CD4-positive, alpha-beta memory T cell (primary cell): ENCODE measurements around the gene ATP8A2. TPM values are rescaled to one million over a fixed set of nuclear protein-coding genes. Genes with fewer than 3 reads are reported as not detected.
A peak's percentile ranks its signal among the peaks of the same experiment; 100 is the strongest.

ENCODE experiments used
- CTCF ChIA-PET: fragments of 350-600 bp; sonication (Branson Sonifier 250); formaldehyde crosslinking; loops from one replicate; lab custom pipeline; 2021; ENCODE audit warnings: inconsistent platforms; ENCODE audit not compliant: partially characterized antibody; lab: Charles Lee
- POLR2A ChIA-PET: fragments of 350-600 bp; sonication (Branson Sonifier 250); formaldehyde crosslinking; loops from one replicate; lab custom pipeline; 2021; ENCODE audit not compliant: partially characterized antibody; lab: Charles Lee
- DNase-seq, 5 donors: peaks; one replicate each; pipeline versions ENCODE4 v3.0.0 to v3.0.0-alpha.2; 2020 to 2022; ENCODE audit warnings: mixed read lengths in 1 of 5
- H3K27ac ChIP-seq: one replicate; pipeline ENCODE4 v1.7.0; 2013; ENCODE audit warnings: low read depth, low read length
- H3K27me3 ChIP-seq: 2 replicates; pipeline ENCODE4 v1.7.0; 2013; ENCODE audit warnings: mild to moderate bottlenecking, low read length, moderate library complexity; ENCODE audit not compliant: insufficient read depth
- H3K36me3 ChIP-seq: 2 replicates; pipeline ENCODE4 v1.7.0; 2013; ENCODE audit warnings: mild to moderate bottlenecking, low read length, moderate library complexity; ENCODE audit not compliant: insufficient read depth
- H3K4me1 ChIP-seq: 2 replicates; pipeline ENCODE4 v1.7.0; 2013; ENCODE audit warnings: mild to moderate bottlenecking, low read length, moderate library complexity; ENCODE audit not compliant: insufficient read depth
- H3K4me3 ChIP-seq, 2 donors: one replicate each; pipeline ENCODE4 v1.7.0; 2013; ENCODE audit warnings: low read length in 2 of 2, mild to moderate bottlenecking in 1 of 2
- H3K9me3 ChIP-seq, 2 donors: one replicate each; pipeline ENCODE4 v1.7.0; 2013; ENCODE audit warnings: low read length in 2 of 2, control low read depth in 1 of 2; ENCODE audit not compliant: control insufficient read depth in 1 of 2
- H3K27ac Mint-ChIP-seq, 7 donors: one replicate each; pipeline ENCODE4 v1.8.0; 2020 to 2021; ENCODE audit warnings: mixed read lengths in 7 of 7, mild to moderate bottlenecking in 6 of 7, inconsistent platforms in 3 of 7, moderate library complexity in 3 of 7
- H3K27me3 Mint-ChIP-seq, 2 donors: one replicate each; pipeline ENCODE4 v1.8.0; 2020 to 2021; ENCODE audit warnings: mixed read lengths in 2 of 2
- H3K36me3 Mint-ChIP-seq, 2 donors: one replicate each; pipeline ENCODE4 v1.8.0; 2020 to 2021; ENCODE audit warnings: mixed read lengths in 2 of 2, inconsistent platforms in 1 of 2, mild to moderate bottlenecking in 1 of 2
- H3K4me1 Mint-ChIP-seq, 4 donors: one replicate each; pipeline ENCODE4 v1.8.0; 2020 to 2021; ENCODE audit warnings: mixed read lengths in 4 of 4, mild to moderate bottlenecking in 1 of 4
- H3K4me3 Mint-ChIP-seq, 8 donors: one replicate each; pipeline ENCODE4 v1.8.0; 2020 to 2021; ENCODE audit warnings: mixed read lengths in 8 of 8, mild to moderate bottlenecking in 7 of 8, moderate library complexity in 6 of 8, inconsistent platforms in 3 of 8
- H3K9me3 Mint-ChIP-seq, 8 donors: one replicate each; pipeline ENCODE4 v1.8.0; 2020 to 2021; ENCODE audit warnings: mixed read lengths in 8 of 8, mild to moderate bottlenecking in 5 of 8, inconsistent platforms in 3 of 8, moderate library complexity in 1 of 8
- intact Hi-C: fragments of 100-400 bp; cut with micrococcal nuclease; formaldehyde crosslinking; loops from one replicate; pipeline ENCODE4 v1.15.1; 2023
- polyA plus RNA-seq, 2 donors: library from polyadenylated mRNA; unstranded; fragments of 300-500 nt; fragmentation: Illumina TruSeq; gene quantifications; one replicate each; pipeline ENCODE4 v1.2.3, GENCODE V29; 2021
- total RNA-seq, 2 experiments: library from RNA; stranded (reverse); gene quantifications; one replicate each; pipeline ENCODE4 v1.2.3, GENCODE V29; 2021

Gene ATP8A2
- total and polyA plus RNA-seq, 4 experiments from 2014 or later: 0.36 to 0.93 (median 0.67) TPM

DNA sequence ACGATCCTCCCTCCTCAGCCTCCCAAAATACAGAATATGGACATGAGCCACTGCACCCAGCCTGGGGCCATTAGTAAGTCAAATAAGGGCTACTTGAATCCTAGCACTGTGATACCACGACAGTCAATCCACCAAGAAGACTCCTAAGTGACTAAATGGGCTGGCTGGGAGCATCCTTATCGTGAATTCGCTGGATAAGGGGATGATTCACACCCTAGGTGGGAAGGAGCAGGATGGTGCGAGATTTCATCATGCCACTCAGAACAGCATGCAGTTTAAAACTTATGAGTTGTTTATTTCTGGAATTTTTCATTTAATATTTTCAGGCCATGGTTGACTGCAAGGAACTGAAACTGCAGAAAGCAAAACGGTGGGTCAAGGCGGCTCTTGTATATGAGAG lies 30.2 kb downstream of the ATP8A2 start:
- Mint-ChIP-seq H3K36me3 (no peaks in the 10 kb centered on the region), H3K27ac (no peak overlapping the region)

DNA sequence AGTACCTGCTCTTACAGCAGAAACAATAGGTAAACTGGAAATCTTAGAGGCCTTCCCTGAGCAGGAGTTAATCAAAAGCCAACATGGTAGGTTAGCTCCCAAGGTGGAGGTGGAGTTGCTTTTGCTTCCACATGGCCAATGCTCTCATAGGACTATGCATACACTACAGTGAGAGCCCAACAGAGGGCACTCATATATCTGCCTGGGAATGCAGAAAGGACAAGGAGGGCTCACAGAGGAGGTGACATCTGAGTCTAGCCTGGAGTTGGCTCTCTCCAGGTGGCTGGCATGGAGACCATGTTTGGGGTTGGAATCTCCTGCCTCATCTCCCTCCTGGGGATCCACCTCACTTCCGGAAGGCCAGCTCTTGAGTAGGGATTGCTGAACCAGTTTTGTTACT lies 34.6 kb downstream of the ATP8A2 start:
- Mint-ChIP-seq H3K36me3 (no peaks in the 10 kb centered on the region), H3K4me1 (no peaks in the 10 kb centered on the region), H3K27me3 (peaks cover 11 to 17% of the 10 kb centered on the region in 2 donors), H3K4me3 (no peak overlapping the region), H3K27ac (no peak overlapping the region), H3K9me3 (peaks cover 0 to 5% (median 0%) of the 10 kb centered on the region in 8 donors)
- H3K36me3 ChIP-seq: no peaks in the 10 kb centered on the region
- H3K4me3 ChIP-seq: no peak overlapping the region
- no peaks in the 10 kb centered on the region for H3K27me3 ChIP-seq
- no peak overlapping the region for H3K27ac ChIP-seq
- intact Hi-C loops: no loop called here
- ChIA-PET POLR2A (no interaction called here), CTCF (no interaction called here)
- no peak for DNase-seq
- H3K4me1 ChIP-seq: no peaks in the 10 kb centered on the region
- H3K9me3 ChIP-seq: no peaks in the 10 kb centered on the region

More for the DNA sequence above, 30.2 kb downstream of the ATP8A2 start:
- Histone ChIP-seq H3K9me3 (no peaks in the 10 kb centered on the region), H3K4me3 (no peak overlapping the region), H3K27me3 (no peaks in the 10 kb centered on the region), H3K27ac (no peak overlapping the region), H3K4me1 (no peaks in the 10 kb centered on the region), H3K36me3 (no peaks in the 10 kb centered on the region)
- POLR2A ChIA-PET: no interaction called here
- intact Hi-C loops: no loop called here
- CTCF ChIA-PET: no interaction called here
- H3K4me1 Mint-ChIP-seq: no peaks in the 10 kb centered on the region
- H3K27me3 Mint-ChIP-seq: peaks cover 14 to 25% of the 10 kb centered on the region in 2 donors
- peaks cover 0 to 2% (median 0%) of the 10 kb centered on the region in 8 donors for H3K9me3 Mint-ChIP-seq
- no peak for DNase-seq
- H3K4me3 Mint-ChIP-seq: no peak overlapping the region

DNA sequence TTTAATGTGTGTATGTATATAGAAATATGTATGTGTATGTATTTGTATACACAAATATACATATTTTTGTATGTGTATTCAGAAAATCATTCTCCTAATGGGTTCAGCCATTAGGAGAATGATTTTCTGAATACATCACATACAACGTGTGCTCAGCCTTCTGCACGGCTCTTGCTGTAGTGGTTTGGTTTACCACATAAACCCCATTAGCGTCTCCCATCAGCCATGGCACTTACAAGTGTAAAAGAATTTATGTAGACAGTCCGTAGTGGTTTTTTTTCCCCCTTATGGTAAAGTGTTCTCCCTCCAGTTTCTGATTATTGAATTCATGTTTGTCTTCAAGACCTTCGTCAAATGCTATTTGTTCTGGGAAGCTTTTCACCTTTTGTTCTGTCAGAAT lies 38.2 kb downstream of the ATP8A2 start:
- Mint-ChIP-seq H3K27ac (no peak overlapping the region), H3K27me3 (peaks cover 8 to 11% of the 10 kb centered on the region in 2 donors), H3K4me1 (no peaks in the 10 kb centered on the region), H3K4me3 (no peak overlapping the region), H3K36me3 (no peaks in the 10 kb centered on the region), H3K9me3 (peaks cover 0 to 6% (median 0%) of the 10 kb centered on the region in 8 donors)
- Histone ChIP-seq H3K4me1 (no peaks in the 10 kb centered on the region), H3K36me3 (no peaks in the 10 kb centered on the region), H3K27me3 (no peaks in the 10 kb centered on the region), H3K27ac (no peak overlapping the region), H3K4me3 (no peak overlapping the region), H3K9me3 (no peaks in the 10 kb centered on the region)
- intact Hi-C loops: no loop called here
- DNase-seq: no peak
- CTCF ChIA-PET: interaction anchor here (0.6 kb wide), 1 partner anchor 454 kb away, joined by 3 read pairs; no protein-coding TSS in a partner anchor
- POLR2A ChIA-PET: no interaction called here

DNA sequence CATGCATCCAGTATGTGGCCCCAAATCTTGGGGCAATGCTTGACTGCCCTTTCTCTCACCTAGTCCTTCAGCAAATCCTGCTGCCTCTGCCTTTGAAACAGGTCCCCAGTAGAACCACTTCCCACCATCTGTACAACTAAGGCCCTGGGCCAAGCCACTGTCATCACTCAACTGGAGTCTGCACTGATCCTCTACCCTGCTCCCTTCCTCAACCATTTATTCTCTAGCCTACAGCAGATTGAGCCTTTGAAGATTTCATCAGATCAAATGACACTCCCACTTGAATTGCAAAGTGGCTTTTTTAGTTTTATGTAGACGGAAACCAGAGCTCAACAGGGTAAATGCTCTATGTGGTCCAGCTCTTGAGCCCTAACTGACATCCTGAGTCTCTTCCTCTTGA lies 43.5 kb downstream of the ATP8A2 start:
- CTCF ChIA-PET: no interaction called here
- Mint-ChIP-seq H3K27ac (no peak overlapping the region), H3K9me3 (peaks cover 0 to 6% (median 0%) of the 10 kb centered on the region in 8 donors)

DNA sequence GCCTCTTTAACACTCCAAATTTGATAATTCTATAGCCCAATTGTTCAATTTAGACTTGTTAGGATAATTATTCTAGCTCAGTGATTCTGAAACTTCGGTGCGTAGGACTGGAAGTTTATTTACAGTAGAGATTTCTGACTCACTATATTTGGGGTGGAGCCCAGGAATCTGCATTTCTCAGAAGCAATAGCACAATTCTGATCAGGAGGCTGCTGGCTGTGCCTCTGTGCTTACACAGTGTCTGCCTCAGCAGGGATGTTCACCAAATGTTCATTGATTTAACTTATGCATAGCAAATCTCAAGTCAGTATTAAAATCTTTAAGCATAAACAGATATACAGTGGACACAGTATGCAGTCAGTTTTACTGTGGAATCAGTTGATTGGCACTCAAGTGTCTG lies 45.8 kb downstream of the ATP8A2 start:
- Mint-ChIP-seq H3K27ac (no peak overlapping the region), H3K4me3 (no peak overlapping the region), H3K36me3 (no peaks in the 10 kb centered on the region), H3K9me3 (no peaks in the 10 kb centered on the region), H3K27me3 (peaks cover 7 to 25% of the 10 kb centered on the region in 2 donors), H3K4me1 (no peaks in the 10 kb centered on the region)
- CTCF ChIA-PET: no interaction called here
- intact Hi-C loops: no loop called here
- POLR2A ChIA-PET: no interaction called here
- no peaks in the 10 kb centered on the region for H3K36me3 ChIP-seq
- H3K27ac ChIP-seq: no peak overlapping the region
- no peak for DNase-seq
- H3K9me3 ChIP-seq: no peaks in the 10 kb centered on the region
- H3K4me1 ChIP-seq: no peaks in the 10 kb centered on the region
- H3K27me3 ChIP-seq: no peaks in the 10 kb centered on the region
- no peak overlapping the region for H3K4me3 ChIP-seq

More for the DNA sequence above, 43.5 kb downstream of the ATP8A2 start:
- POLR2A ChIA-PET: no interaction called here
- Mint-ChIP-seq H3K27me3 (peaks cover 6 to 23% of the 10 kb centered on the region in 2 donors), H3K36me3 (no peaks in the 10 kb centered on the region), H3K4me3 (peak overlapping the region in 1 of 8 donors; percentile 54), H3K4me1 (no peaks in the 10 kb centered on the region)
- H3K4me3 ChIP-seq: no peak overlapping the region
- H3K4me1 ChIP-seq: no peaks in the 10 kb centered on the region
- H3K36me3 ChIP-seq: no peaks in the 10 kb centered on the region
- DNase-seq: no peak
- intact Hi-C loops: no loop called here
- no peaks in the 10 kb centered on the region for H3K9me3 ChIP-seq
- no peaks in the 10 kb centered on the region for H3K27me3 ChIP-seq
- no peak overlapping the region for H3K27ac ChIP-seq

DNA sequence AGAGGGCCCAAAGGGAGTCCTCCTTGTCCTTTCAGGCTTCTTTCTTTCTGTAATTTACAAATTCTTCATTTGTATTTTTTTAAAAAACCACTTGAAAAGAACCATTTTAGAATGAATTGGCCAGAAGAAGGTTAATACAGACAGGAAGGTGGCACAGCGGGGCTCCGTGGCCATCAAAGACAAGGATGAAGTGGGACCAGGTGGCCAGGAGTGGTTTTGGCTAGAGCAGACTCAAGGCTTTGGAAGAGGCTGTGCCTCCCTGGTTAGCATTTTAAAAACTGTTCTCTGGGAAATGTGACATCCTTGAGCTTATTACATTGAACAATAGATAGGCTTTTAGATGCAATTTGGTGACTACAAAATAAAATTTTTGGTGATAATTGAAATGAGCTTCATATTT lies 48.4 kb downstream of the ATP8A2 start:
- H3K36me3 Mint-ChIP-seq: no peaks in the 10 kb centered on the region
- no peak overlapping the region for H3K27ac ChIP-seq
- peaks cover 8 to 17% of the 10 kb centered on the region in 2 donors for H3K27me3 Mint-ChIP-seq
- H3K4me1 Mint-ChIP-seq: no peaks in the 10 kb centered on the region
- no peaks in the 10 kb centered on the region for H3K4me1 ChIP-seq
- intact Hi-C loops: no loop called here
- ChIA-PET CTCF (no interaction called here), POLR2A (no interaction called here)
- no peak overlapping the region for H3K4me3 Mint-ChIP-seq
- DNase-seq: no peak
- no peaks in the 10 kb centered on the region for H3K9me3 ChIP-seq
- no peak overlapping the region for H3K4me3 ChIP-seq
- H3K9me3 Mint-ChIP-seq: peaks cover 0 to 1% (median 0%) of the 10 kb centered on the region in 8 donors
- no peaks in the 10 kb centered on the region for H3K27me3 ChIP-seq
- no peaks in the 10 kb centered on the region for H3K36me3 ChIP-seq
- no peak overlapping the region for H3K27ac Mint-ChIP-seq

DNA sequence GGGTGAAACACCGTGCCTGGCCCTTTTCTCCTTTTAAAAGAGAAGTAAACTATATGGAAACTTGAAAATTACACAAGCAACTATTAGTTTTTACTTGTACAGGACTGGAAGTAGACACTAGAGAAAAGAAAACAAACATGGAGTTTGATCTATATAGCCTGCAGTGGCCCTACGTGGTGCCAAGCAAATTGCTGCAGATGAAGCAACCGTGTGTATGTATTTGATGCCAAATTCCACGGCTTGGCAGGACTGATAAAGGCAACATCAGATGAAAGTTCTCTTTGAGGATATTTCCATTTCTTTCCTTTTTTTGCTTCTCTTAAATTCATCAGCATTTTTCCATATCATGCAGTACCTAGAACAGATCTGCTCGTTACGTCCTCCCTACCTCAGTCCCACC lies 49.8 kb downstream of the ATP8A2 start:
- Mint-ChIP-seq H3K36me3 (no peaks in the 10 kb centered on the region), H3K9me3 (peaks cover 0 to 1% (median 0%) of the 10 kb centered on the region in 8 donors), H3K4me1 (no peaks in the 10 kb centered on the region), H3K27me3 (peaks cover 8 to 12% of the 10 kb centered on the region in 2 donors), H3K27ac (no peak overlapping the region), H3K4me3 (no peak overlapping the region)
- Histone ChIP-seq H3K9me3 (no peaks in the 10 kb centered on the region), H3K27ac (no peak overlapping the region), H3K27me3 (no peaks in the 10 kb centered on the region), H3K4me1 (no peaks in the 10 kb centered on the region), H3K4me3 (no peak overlapping the region), H3K36me3 (no peaks in the 10 kb centered on the region)
- ChIA-PET POLR2A (no interaction called here), CTCF (interaction anchor here (0.6 kb wide), 1 partner anchor 44 kb away, joined by 3 read pairs; no protein-coding TSS in a partner anchor)
- DNase-seq: no peak
- intact Hi-C loops: no loop called here
